Eye (tissue), 1 donor: ENCODE measurements around the gene NMRK1.
A peak's percentile ranks its signal among the peaks of the same experiment; 100 is the strongest.

ENCODE experiments used
- DNase-seq: peaks from one replicate; pipeline ENCODE4 v3.0.0-alpha.2; 2015

Gene NMRK1

GRCh38 chr9:75101004-75101588 is 13.1 kb upstream of the NMRK1 start:
- no peak for DNase-seq

- DNase-seq: no peak
Measured at GRCh38 chr9:75096796-75097195, 8.8 kb upstream of the NMRK1 start.

GRCh38 chr9:75092766-75093165 is 4.8 kb upstream of the NMRK1 start:
- DNase-seq: no peak

- no peak for DNase-seq
Measured at GRCh38 chr9:75090579-75090978, 2.6 kb upstream of the NMRK1 start.

- no peak for DNase-seq
Measured at GRCh38 chr9:75089373-75089766, 1.4 kb upstream of the NMRK1 start.

GRCh38 chr9:75088646-75089372 is 854 bp upstream of the NMRK1 start:
- DNase-seq: peak; percentile 80

GRCh38 chr9:75087289-75087823 is 599 bp downstream of the NMRK1 start:
- peak; percentile 66 for DNase-seq

- no peak for DNase-seq
Measured at GRCh38 chr9:75086541-75087288, 1.2 kb downstream of the NMRK1 start.

- no peak for DNase-seq
Measured at GRCh38 chr9:75085640-75086039, 2.3 kb downstream of the NMRK1 start.

- DNase-seq: peak; percentile 32
Measured at GRCh38 chr9:75084081-75084672, 3.8 kb downstream of the NMRK1 start.

- peak; percentile 40 for DNase-seq
Measured at GRCh38 chr9:75083188-75083970, 4.6 kb downstream of the NMRK1 start.

- no peak for DNase-seq
Measured at GRCh38 chr9:75081632-75082031, 6.3 kb downstream of the NMRK1 start.

GRCh38 chr9:75072895-75073294 is 15.1 kb downstream of the NMRK1 start:
- DNase-seq: no peak

- DNase-seq: no peak
Measured at GRCh38 chr9:75071530-75072122, 16.3 kb downstream of the NMRK1 start.

- DNase-seq: no peak
Measured at GRCh38 chr9:75069171-75069570, 18.8 kb downstream of the NMRK1 start.

- DNase-seq: no peak
Measured at GRCh38 chr9:75067894-75068293, 20.1 kb downstream of the NMRK1 start.

- no peak for DNase-seq
Measured at GRCh38 chr9:75065510-75065909, 22.4 kb downstream of the NMRK1 start.

- no peak for DNase-seq
Measured at GRCh38 chr9:75064307-75065025, 23.5 kb downstream of the NMRK1 start.

GRCh38 chr9:75063556-75064305 is 24.2 kb downstream of the NMRK1 start:
- no peak for DNase-seq

- no peak for DNase-seq
Measured at GRCh38 chr9:75061169-75061568, 26.8 kb downstream of the NMRK1 start.
